Kidney epithelial cell (primary cell): ENCODE measurements around the gene COPS2. TPM values are rescaled to one million over a fixed set of nuclear protein-coding genes. Genes with fewer than 3 reads are reported as not detected.

Experiments used
- DNase-seq: peaks from one replicate; pipeline ENCODE4 v3.0.0-alpha.2; 2010; ENCODE audit warnings: low read depth
- H3K27me3 ChIP-seq: 2 replicates; pipeline ENCODE4 v1.6.0; 2011; ENCODE audit warnings: low read length; ENCODE audit not compliant: control insufficient read depth, insufficient read depth
- H3K36me3 ChIP-seq: 2 replicates; pipeline ENCODE4 v1.5.1; 2011; ENCODE audit warnings: low read length; ENCODE audit not compliant: control insufficient read depth, insufficient read depth
- H3K4me3 ChIP-seq: 2 replicates; pipeline ENCODE4 v1.5.1; 2011; ENCODE audit warnings: low read depth, mild to moderate bottlenecking, control low read depth, low read length
- total RNA-seq: library from RNA; depleted of rRNA; stranded (reverse); fragments of >200 nt; gene quantifications from 2 replicates; pipeline ENCODE4 v1.2.3, GENCODE V29; 2015
- TF ChIP-seq, protein P1 (sequence below): IDR thresholded peaks from 2 replicates; pipeline ENCODE4 v1.5.1; 2011; ENCODE audit warnings: mild to moderate bottlenecking, moderate library complexity, low read length, control low read depth, inconsistent platforms; ENCODE audit not compliant: insufficient read depth, poor library complexity, severe bottlenecking

The COPS2 gene
- total RNA-seq, 1 donor from 2014 or later = 46.1 TPM

DNA sequence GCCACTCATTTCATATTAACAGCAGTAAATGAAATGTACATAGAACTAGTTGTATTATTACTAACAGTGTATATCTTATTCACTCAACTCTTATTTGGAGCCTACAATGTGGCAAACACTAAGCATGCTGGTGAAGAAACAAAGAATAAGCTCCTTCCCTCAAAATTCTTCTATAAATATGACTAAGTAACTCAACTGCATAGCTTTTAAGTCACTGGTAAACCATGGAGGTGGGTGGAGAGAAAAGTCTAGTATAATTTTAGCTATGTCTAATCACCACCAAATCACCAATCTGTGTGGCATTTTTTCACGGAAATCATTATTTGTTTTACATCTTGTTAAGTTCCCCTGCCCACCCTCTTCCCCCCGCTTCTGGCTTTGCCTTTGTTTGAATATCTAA lies 17.5 kb downstream of the COPS2 start:
- Histone ChIP-seq H3K27me3 (no peaks in the 10 kb centered on the region), H3K36me3 (no peaks in the 10 kb centered on the region), H3K4me3 (no peak overlapping the region)
- TF ChIP-seq, protein P1, sequence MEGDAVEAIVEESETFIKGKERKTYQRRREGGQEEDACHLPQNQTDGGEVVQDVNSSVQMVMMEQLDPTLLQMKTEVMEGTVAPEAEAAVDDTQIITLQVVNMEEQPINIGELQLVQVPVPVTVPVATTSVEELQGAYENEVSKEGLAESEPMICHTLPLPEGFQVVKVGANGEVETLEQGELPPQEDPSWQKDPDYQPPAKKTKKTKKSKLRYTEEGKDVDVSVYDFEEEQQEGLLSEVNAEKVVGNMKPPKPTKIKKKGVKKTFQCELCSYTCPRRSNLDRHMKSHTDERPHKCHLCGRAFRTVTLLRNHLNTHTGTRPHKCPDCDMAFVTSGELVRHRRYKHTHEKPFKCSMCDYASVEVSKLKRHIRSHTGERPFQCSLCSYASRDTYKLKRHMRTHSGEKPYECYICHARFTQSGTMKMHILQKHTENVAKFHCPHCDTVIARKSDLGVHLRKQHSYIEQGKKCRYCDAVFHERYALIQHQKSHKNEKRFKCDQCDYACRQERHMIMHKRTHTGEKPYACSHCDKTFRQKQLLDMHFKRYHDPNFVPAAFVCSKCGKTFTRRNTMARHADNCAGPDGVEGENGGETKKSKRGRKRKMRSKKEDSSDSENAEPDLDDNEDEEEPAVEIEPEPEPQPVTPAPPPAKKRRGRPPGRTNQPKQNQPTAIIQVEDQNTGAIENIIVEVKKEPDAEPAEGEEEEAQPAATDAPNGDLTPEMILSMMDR = no peak
- DNase-seq = no peak

DNA sequence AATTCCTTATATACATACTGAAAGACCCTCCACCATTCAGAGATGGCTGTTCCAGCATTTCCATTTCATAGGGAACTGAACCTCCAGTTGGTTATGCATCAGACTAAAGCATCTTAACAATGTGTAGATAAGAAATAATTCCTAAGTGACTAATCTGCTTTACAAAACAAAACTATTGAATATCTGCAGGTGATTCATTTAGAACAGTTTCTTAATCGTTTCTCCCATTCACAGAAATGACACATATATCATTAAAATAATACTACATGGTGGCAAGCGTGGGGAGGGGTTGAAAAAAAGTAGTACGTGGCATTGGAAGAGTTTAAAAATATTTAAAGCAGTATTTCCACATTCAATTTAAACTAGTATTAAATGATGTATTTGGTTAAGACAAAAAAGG lies 19.5 kb downstream of the COPS2 start:
- TF ChIP-seq, protein P1 = no peak
- Histone ChIP-seq H3K4me3 (no peak overlapping the region), H3K27me3 (no peaks in the 10 kb centered on the region), H3K36me3 (no peaks in the 10 kb centered on the region)
- DNase-seq = peak; percentile 50

DNA sequence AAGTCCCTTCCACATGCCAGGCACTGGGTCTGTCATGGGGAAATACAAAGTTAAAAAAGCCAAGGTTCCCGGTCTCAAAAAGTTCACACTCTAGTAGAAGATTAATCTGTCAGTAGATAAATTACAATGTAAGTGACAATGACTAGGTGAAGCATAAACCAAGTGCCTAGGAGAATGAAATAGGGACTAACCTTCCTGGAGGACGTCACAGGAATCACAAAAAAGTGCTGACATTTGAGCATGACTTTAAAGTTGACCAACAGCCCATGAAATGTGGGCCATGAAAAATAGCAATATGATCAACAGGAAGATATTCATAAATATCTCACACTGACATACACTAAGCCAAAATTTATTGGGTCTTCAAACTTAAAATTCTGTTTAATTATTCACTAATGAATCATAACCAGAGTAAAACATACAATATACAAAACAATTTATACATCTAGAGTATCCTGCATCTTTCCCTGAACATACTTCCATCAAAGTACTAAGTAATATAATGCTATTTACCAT lies 20.0 kb downstream of the COPS2 start:
- no peaks in the 10 kb centered on the region for H3K36me3 ChIP-seq
- TF ChIP-seq, protein P1 = no peak
- no peak for DNase-seq

DNA sequence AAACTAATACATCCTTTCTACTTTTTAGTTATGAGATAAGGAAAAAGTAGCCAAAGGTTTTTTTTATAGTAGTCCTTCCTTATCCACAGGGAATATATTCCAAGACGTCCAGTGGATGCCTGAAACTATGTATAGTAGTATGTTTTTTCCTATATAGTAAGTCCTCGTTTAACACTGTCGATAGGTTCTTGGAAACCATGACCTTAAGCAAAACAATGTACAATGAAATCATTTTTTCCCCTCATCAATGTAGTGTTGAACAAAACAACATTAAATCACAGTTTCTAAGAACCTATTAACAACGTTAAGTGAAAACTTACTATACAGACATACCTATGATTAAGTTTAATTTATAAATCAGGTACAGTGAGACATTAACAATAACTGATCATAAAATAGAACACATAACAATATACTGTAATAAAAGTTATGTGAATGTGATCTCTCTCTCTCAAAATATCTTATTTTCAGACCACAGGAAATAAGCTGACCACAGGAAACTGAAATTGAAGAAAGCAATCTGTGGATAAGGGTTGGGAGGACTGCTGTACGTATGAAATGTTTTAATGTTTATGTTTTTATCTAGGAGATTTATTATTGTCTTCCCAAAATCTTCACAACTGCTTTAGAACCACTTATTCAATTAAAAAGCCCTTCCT lies 20.6 kb downstream of the COPS2 start:
- Histone ChIP-seq H3K4me3 (no peak overlapping the region), H3K27me3 (no peaks in the 10 kb centered on the region), H3K36me3 (no peaks in the 10 kb centered on the region)
- TF ChIP-seq, protein P1 = no peak
- DNase-seq = no peak

More for the DNA sequence above, 20.0 kb downstream of the COPS2 start:
- Histone ChIP-seq H3K4me3 (no peak overlapping the region), H3K27me3 (no peaks in the 10 kb centered on the region)

DNA sequence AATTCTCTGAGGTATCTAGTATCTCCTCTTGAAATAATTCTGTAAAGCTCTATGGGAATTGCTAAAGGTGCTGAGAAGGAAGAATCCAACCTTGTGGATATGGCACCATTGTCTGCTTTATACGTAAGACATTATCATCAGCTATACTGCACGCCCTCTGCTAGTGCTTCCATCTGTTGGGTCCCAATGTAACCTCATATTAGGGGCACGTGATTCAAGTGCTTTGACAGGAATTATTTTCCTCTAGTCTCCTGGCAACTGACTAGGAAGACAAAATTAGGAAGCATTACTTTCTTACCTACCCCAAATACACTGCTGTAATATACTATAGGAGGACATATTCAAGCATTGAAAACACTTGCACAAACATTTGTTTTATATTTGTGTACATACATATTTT lies 24.0 kb downstream of the COPS2 start:
- no peak for DNase-seq
- Histone ChIP-seq H3K27me3 (no peaks in the 10 kb centered on the region), H3K4me3 (no peak overlapping the region), H3K36me3 (no peaks in the 10 kb centered on the region)
- TF ChIP-seq, protein P1 = no peak

DNA sequence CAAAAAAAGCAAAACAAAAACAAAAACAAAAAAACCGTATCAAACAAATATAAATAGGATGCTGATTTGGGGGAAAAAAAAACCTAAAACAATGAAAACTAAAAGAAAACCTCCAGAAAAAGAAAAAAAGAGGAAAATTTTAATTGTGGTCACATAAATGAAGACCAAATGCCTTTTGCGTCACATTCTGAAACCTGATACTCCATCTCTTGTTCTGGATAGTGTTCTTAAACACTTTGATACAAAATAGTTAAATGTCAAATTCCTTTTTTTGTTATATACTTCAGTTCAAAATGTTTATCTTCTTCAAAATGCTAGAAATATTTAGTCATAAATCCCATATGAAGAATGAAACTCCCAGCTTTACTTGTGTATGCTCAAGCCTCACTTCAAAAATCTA lies 31.0 kb downstream of the COPS2 start:
- Histone ChIP-seq H3K36me3 (no peaks in the 10 kb centered on the region), H3K4me3 (no peak overlapping the region), H3K27me3 (no peaks in the 10 kb centered on the region)
- TF ChIP-seq, protein P1 = no peak
- DNase-seq = no peak
